Measurements from ENCODE around the gene FOXK2.
A peak's percentile ranks its signal among the peaks of the same experiment; 100 is the strongest.
"Not testable (repeated sequence)": the region's sequence is repeated elsewhere in the genome, so short reads cannot be mapped to it uniquely, and the experiment has no call there.

Gene FOXK2

DNA sequence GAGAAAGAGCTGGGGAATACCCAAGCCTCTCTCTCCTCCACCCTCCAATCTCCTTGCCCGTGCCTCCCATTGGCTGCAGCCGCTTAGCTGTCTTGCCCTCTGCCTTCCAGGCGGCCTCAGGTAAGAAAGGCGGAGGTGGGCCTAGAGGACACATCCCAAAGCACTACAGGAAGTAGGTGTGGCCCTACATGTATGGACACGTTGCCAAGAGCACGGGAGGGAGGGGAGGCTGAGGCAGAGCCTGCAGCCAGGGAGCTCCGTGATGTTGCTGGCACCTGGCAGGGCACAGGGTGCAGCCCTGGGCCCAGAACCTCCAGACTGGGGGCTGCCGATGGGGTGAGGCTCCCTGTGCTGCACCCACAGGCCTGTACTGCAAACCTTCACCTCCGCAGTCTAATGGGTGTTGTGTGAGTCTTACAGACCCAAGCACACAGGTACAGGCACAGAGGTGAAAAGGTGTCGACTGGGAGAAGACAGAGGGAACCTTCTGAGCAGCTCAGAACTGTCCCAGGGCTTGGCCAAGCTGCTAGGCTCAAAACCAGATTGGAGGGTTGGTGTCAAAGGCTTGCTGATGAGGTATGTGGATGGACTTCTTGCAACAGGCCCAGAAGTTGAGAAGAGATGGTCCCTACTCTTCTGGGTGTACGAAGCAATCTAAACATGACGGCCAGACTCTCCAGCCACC, 23.5 kb upstream of the FOXK2 start:
- no peak for DNase-seq

DNA sequence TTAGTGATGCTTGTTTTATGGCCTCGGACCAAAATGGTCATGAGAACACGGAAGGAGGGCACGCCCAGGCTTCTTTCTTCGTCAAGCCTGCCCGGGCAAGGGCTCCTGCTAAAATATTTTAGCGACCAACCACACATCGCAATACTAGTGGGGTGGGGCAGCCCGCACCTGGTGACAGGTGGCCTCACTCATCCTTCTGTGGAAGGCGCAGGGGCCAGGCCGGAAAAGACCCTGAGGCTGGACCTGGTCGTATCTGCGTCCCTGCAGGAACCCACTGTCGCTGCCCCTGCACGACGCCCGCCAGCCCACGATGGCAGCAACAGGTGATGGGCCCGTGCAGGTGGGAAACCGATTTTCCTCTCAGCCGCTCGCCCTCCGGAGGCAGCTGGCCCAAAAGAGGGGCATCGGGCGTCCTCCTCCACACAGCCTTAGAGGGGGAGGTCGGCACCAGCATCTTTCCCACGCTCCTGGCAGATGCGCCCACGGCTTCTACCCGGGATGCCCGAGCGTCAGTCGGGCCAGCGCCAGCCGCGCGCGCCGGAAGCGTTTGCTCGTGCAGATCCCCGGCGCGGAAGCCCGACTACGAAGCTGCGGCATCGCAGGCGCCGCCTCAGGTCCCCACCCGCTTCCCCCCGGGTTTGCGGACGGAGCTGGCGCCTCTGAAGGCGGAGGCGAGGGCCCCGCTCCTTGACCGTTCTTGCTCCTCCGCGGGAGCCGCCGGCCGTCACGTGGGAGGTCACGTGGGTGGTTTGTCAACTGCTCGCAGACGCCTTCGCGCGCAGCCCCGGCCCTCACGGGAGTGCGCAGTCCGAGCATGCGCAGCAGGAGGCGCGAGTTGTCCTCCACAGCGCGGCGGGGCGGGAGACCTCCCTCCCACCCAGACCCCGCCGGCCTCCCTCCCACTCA, 22.8 kb upstream of the FOXK2 start:
- no peak for DNase-seq

DNA sequence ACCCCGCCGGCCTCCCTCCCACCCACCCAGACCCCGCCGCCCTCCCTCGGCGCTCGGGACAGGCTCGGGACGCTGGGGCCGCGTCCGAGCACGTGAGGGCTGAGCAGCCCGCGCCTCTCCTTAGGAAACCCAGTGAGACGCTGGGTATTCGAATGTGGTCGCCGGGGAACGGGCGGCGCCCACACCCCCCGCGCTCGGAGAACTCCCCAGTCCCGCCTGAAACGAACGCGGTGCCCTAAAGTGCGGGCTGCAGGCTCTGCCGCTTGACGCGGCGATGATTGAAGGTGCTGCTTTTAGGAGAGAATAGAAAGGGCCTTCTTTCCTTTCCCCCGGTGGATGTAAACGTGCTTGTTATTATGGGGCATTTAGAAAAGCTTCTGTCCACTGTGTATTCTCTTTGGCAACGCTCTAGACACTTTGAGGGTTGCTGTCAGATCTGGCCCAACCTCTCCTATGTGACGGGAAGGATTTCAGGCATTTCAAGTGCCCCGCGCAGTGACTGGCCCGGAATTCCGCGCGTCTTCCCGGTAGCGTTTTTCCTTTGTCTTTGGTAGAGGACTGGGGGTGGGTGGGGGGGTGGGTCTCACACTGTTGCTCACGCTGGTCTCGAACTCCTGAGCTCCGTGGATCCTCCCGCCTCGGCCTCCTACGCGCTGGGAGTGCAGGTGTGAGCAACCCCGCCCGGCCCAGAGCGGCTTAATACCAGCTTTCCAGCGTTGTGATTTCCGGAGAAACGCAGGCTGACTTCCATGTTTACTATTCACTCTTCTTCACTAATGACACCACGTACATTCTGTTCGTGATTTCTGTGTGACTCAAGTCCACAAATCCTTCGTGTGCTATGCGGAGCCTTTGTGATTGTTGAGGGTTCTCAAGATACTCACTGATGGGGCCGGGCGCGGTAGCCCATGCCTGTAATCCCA, 21.8 kb upstream of the FOXK2 start:
- no peak for DNase-seq

DNA sequence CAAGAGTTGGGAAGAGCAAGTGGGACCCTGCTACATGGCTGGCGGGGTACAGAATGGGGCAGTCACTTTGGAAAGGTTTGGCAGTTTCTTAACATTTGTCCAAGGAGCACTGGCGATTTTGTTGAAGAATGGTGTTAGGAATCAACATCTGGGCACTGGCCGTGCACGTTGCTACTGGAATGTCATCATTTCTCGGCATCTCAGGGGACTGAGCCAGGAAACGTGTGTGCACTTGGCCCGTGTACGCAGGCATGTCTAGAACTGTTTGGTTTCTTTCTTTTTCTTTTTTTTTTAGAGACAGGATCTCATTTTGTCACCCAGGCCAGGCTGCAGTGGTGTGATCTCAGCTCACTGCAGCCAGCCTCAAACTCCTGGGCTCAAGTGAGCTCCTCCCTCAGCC, 17.3 kb upstream of the FOXK2 start:
- no peak for DNase-seq

DNA sequence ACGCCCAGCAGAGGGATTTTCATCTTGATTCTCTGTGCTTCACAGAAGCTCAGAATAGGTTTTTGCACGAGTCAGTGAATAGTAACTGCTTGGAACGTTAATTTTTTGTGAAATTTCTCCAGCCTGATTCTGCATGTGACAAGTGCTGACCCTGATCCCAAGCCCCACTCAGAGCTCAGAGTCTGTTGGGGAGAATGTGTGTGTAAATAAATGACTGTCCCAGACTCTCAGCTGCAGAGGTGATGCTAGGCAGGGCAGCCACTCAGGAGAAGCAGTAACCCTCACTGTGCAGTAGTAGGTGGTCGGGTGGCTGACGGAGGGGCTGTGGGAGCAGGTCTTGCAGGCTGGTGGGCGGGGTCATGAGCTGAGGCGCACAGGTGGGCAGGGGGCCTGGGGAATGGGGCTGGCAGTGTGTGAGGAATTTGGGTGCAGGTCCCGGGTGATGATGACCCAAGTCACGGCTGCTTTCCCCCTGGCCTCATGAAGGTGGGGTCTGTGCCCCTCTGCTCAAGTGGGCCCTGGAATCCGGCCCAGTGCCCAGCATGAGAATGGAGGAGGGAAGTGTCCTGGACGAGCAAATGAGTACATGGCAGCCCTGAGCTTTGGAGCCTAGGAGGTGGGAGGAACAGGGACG, 16.3 kb upstream of the FOXK2 start:
- no peak for DNase-seq

DNA sequence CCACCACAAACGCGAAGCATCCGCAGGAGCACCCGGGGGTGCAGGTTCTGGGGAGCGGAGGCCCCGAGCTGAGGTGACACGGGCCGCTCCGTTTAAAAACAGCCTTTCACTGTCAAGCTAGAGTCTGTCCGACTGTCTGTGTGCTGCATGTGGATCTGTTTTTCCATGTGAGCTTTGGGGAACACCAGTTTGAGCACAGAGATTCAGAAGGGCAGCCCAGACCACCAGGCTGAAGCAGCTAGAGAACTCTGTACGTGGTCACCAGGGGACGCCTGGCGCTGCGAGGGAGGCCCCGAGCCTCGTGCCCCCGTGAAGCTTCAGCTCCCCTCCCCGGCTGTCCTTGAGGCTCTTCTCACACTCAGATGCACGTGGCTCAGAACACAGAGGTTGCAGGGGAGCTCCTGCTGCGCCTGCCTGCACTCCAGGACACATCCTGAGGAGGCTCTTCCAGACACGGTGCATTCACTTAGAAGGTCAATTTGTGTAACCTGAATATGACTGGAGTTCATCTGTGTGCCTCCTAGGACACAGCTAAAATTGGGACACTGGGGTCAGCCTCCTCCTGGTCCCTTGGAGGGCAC, 15.7 kb upstream of the FOXK2 start:
- no peak for DNase-seq

DNA sequence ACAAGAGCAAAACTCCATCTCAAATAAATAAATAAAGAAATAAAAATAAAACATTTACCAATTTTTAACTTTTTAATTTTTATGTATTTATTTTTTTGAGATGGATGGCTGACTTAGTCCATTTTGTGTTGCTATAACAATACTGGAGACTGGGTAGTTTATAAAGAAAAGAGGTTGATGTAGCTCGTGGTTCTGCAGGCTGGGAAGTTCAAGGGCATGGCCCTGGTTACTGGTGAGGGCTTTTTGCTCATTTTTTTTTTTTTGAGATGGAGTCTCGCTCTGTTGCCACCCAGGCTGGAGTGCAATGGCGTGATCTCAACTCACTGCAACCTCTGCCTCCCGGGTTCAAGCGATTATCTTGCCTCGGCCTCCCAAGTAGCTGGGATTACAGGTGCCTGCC, 14.2 kb upstream of the FOXK2 start:
- no peak for DNase-seq

DNA sequence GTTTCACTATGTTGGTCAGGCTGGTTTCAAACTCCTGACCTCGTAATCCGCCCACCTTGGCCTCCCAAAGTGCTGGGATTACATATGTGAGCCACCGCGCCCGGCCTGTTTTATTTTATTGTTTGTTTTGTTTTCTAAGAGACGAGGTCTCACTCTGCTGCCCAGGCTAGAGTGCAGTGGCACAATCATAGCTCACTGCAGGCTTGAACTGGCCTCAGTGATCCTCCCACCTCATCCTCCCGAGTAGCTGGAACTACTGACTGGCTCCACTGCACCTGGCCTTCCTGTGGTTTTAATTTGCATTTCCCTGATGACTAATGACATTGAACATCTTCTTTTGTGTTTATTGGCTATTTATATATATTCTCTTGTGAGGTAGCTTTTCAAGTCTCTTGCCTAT, 13.1 kb upstream of the FOXK2 start:
- not testable (repeated sequence) for DNase-seq

DNA sequence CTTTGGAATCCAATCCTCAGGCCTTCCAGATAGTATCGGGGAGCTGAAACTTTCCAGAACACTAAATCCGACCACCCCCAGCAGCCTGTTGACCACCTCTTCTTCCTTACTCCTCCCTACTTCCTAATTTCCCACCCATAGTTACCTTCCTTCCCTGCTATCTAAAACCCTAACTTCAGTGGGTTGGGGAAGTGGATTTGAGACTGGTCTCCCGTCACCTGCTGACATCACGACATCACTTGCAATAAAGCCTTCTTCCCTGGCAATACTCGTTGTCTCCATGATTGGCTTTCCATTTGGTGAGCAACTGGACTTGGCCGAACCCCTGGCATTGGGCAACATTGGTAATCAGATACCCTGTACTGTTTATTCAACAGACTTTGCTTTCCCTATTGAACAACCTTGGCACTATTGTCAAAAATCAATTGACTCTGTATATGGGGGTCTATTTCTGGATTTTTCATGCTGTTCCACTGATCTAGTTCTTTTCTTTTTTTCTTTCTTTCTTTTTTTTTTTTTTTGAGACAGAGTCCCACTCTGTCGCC, 11.8 kb upstream of the FOXK2 start:
- no peak for DNase-seq

DNA sequence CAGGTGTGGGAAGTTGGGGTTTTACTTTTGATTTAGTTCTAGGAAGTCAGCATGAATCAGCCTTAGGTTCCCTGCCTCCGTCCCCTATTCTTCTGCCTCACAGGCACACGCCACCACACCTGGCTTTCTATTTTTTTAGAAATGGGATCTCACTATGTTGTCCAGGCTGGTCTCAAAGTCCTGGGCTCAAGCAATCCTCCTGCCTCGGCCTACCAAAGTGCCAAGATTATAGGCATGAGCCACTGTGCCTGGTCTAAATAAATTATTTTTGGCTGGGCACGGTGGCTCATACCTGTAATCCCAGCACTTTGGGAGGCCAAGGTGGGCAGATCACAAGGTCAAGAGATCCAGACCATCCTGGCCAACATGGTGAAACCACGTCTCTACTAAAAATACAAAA, 7.9 kb upstream of the FOXK2 start:
- not testable (repeated sequence) for DNase-seq

DNA sequence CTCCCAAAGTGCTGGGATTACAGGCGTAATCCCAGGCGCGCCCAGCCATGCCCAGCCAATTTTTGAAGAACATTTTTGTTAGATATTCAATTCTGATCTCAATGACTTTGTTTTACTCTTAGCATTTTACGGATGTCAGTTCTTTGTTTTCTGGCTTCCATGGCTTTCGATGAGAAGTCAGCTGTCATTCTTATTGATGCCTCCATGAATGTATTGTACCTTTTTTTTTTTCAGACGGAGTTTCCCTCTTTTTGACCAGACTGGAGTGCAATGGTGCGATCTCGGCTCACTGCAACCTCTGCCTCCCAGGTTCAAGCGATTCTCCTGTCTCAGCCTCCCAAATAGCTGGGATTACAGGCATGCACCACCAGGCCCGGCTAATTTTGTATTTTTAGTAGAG, 5.7 kb upstream of the FOXK2 start:
- DNase-seq, result not testable (repeated sequence)

DNA sequence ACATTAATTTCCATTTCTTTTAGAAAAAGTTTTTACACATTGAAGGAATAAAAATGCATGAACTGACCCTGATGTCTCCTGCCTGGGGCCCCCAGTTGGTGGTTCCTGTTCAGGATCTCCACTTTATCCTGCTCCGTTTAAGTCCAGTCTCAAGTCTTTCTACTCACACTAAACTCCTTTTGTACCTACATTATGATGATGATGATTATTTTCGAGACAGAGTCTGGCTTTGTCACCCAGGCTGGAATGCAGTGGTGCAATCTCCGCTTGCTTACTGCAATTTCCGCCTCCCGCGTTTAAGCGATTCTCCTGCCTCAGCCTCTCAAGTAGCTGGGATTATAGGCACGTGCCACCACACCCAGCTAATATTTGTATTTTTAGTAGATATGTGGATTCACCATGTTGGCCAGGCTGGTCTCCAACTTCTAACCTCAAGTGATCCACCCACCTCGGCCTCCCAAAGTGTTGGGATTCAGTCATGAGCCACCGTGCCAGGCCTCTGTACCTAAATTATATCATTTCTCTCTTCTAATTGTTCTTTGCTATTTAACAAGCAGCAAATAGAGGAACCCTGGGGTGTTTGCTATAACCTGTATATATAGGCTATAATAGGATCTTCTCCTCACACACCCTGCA, 2.2 kb upstream of the FOXK2 start:
- DNase-seq, result no peak

DNA sequence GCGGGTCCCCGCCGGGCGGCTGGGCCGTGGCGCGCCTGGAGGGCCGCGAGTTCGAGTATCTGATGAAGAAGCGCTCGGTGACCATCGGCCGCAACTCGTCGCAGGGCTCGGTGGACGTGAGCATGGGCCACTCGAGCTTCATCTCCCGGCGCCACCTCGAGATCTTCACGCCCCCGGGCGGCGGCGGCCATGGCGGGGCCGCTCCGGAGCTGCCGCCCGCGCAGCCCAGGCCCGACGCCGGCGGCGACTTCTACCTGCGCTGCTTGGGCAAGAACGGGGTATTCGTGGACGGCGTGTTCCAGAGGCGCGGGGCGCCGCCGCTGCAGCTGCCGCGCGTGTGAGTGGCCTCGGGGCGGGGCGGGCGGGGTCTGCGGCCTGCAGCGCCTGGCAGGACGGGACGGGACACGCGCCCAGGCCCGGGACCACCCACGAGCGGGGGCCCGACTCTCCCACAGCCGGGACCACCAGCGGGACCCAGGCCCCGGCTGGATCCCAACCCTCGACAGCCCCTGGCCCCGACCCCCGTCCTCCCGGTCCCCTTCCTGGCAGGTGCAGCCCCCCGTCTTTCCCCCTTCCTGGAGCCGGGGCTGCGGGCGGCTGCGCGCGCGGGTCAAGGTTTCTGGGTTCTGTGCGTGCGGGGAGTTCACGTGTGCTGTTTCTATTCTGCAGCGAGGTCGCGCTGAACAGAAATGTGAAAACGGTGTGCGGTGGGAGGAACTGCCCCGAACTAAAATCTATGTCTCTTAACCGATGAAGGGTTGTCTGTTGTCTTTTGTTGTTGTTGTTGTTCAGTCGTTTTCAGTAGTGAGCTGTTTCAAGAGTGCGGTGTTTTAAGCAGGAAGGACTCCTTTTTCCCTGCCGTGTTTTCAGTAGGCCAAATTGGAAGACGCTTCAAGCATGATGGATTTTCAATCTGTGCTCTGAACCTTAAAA, 705 bp downstream of the FOXK2 start:
- no peak for DNase-seq

DNA sequence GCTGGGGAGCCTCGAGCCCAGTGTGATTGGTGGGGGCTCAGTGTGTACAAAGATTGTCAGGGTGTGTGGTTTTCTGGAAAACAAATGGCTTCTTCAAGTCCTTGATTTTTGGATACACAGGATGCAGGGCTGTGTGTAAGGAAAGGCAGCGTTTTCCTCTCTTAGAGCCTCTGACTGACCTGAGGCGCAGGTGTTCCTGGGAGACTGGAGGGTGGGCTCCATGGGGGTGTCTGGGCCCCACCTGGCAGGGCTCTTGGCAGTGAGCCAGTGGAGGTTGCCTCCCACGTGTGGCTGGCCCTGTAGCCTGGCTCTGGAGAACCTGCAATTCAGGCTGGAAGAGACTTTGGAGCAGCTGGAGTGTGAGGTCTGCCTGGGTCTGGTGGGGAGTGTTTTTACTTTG, 5.0 kb downstream of the FOXK2 start:
- no peak for DNase-seq

DNA sequence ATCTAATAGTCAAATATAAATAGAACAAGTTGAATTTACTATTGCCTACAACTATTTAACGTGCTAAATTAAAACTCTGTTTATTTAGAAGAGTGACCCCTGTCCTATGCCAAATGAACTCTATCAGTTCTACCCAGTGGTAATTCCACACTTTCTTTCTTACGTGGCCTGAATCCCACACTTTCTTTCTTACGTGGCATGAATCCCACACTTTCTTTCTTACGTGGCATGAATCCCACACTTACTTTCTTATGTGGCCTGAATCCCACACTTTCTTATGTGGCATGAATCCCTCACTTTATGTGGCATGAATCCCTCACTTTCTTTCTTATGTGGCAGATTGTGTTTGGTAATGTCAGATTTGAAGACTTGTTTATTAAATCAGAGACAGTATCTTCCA, 6.2 kb downstream of the FOXK2 start:
- no peak for DNase-seq

DNA sequence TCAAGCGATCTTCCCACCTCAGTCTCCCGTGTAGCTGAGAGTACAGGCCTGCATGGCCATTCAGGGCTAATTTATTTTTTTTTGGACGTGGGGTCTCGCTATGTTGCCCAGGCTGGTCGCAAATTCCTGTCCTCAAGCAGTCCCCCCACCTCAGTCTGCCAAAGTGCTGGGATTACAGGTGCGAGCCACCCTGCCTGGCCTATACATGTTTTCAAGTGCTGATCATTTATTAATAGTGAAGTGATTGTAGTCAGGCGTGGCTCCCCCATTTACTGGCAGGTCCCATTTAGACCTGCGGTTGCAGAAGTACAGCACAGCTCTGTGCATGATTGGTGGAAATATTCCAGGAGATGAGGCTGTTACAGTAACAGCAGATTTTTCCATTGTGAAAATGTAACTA, 8.4 kb downstream of the FOXK2 start:
- no peak for DNase-seq

DNA sequence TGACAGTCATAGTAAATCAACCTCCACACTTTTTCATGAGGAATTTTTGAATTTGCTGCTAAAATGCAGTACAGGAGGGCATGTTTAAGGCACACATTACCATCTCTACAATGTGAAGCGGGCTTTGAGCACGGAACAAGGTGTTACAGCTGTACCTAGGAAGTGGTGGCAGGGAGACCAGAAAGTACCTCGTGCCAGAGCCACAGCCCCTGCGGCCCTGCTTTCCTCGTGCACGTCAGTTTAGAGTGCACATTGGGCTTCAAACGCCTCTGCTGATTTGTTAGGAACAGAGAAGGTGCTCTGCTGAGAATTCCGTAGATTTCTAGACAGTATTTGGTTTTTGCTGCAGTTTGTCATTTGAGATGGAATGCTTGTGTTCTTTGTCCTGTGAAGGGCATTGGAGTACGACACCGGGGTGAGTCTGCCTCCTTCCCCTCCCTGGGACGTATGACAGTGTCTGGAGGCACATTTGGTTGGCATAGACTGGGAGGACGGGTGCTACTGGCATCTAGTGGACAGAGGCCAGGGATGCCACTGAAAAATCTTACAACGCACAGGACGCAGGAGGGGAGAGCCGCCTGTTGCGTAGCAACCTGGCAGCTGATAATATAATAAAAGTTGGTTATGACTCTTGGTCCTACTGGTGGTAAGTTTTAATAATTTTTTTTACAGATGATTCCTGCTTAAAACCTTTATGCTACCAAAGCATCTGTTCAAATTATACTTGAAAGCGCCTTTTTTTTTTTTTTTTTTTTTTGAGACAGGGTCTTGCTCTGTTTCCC, 9.1 kb downstream of the FOXK2 start:
- DNase-seq, result peak; percentile 15

DNA sequence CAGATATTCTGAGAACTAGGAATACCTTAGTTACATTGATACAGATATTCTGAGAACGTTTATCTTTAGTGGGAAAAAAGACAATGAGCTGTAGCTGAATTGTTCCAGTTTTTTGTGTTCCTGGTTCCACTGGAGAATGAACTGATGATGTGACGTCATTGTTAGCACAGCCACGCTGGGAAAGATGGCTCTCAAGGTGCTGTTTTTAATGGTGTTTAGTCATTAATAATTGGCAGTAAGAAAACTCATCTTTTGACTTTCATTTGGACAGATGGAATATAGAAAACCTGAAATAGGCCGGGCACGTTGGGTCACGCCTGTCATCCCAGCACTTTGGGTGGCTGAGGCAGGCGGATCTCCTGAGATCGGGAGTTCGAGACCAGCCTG, 10.4 kb downstream of the FOXK2 start:
- DNase-seq, result no peak

DNA sequence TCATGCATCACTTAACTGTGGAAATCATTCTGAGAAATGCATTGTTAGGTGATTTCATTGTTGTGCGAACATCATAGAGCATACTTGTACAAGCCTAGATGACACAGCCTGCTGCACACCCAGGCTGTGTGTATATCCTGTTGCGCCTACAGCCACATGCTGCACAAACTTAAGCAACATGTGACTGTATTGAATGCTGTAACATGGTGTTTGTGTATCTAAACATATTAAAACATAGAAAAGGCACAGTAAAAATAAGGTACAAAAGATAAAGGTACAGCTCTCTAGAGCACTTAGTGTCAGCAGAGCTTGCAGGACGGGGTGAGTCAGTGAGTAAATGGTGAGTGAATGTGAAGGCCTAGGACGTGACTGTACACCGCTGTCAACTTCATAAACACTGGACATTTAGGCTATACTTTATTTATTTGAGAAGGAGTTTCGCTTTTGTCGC, 11.9 kb downstream of the FOXK2 start:
- DNase-seq, result no peak

DNA sequence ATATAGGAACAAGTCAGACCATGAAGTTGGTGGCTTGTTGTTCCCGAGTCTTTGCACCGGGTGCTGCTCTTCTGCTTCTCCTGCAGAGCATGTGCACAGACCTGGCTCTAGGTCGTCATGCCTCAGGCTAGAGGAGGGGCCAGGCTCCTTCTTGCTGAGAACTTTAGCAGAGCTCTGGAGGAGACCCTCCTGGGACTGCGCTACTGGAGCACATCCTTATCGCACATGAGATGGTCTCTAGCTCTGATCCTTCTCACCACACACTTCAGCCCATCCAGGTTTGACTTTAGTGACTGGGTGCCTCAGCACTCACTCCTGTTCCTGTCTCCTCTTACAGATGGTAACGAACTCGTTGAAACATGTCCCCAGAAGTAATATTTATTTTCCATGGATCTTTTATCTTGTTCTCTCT, 14.9 kb downstream of the FOXK2 start:
- no peak for DNase-seq
